Endothelial cell of umbilical vein (primary cell): ENCODE data around the gene SIAE. TPM values are rescaled to one million over a fixed set of nuclear protein-coding genes. Genes with fewer than 3 reads are reported as not detected.

ENCODE experiments used
- BruUV-seq: library from RNA; stranded (reverse); fragments of 400-500 nt; replicated peaks from 2 replicates; lab custom pipeline; 2021; lab: Mats Ljungman, UMichigan
- CTCF ChIA-PET: fragments of 300-600, 350-600 bp; sonication (Branson Sonifier 250); formaldehyde crosslinking; loops from one replicate; lab custom pipeline; 2021; ENCODE audit warnings: antibody characterized with exemption, inconsistent platforms; lab: Charles Lee
- POLR2A ChIA-PET: fragments of 300-600, 350-600 bp; sonication (Branson Sonifier 250); formaldehyde crosslinking; loops from one replicate; lab custom pipeline; 2021; ENCODE audit warnings: antibody characterized with exemption, inconsistent platforms; lab: Charles Lee
- DNase-seq: peaks from one replicate; pipeline ENCODE4 v3.0.0-alpha.2; 2011; ENCODE audit warnings: low read depth, low spot score
- FAIRE-seq: peaks from 2 replicates; lab custom pipeline; 2011; peaks lifted over from hg19 to GRCh38; lab: Jason Lieb, UNC
- H2AFZ ChIP-seq: 2 replicates; pipeline ENCODE4 v1.6.0; 2012; ENCODE audit warnings: low read depth, low read length, control low read depth, inconsistent platforms
- H3K27ac ChIP-seq: 2 replicates; pipeline ENCODE4 v1.5.1; 2011; ENCODE audit warnings: low read depth, mild to moderate bottlenecking, control low read depth, low read length, moderate library complexity; ENCODE audit not compliant: insufficient read depth
- H3K27me3 ChIP-seq, 2 experiments: 2 replicates each; pipeline versions ENCODE4 v1.6.0 to v1.6.1; 2011; ENCODE audit warnings: low read length in 2 of 2, mixed read lengths in 1 of 2; ENCODE audit not compliant: control insufficient read depth in 2 of 2, insufficient read depth in 2 of 2
- H3K36me3 ChIP-seq, 2 experiments: 2 replicates in 1 of 2; 3 replicates in 1 of 2; pipeline ENCODE4 v1.5.1; 2011; ENCODE audit warnings: low read length in 2 of 2, mild to moderate bottlenecking in 1 of 2, moderate library complexity in 1 of 2; ENCODE audit not compliant: control insufficient read depth in 2 of 2, insufficient read depth in 2 of 2; ENCODE audit errors: extremely low read depth in 1 of 2
- H3K4me1 ChIP-seq: 3 replicates; pipeline ENCODE4 v1.5.1; 2011; ENCODE audit warnings: mild to moderate bottlenecking, low read length; ENCODE audit not compliant: control insufficient read depth, insufficient read depth; ENCODE audit errors: extremely low read depth
- H3K4me2 ChIP-seq: 2 replicates; pipeline ENCODE4 v1.6.1; 2011; ENCODE audit warnings: low read length, control low read depth, mixed read lengths; ENCODE audit not compliant: insufficient read depth
- H3K4me3 ChIP-seq, 3 experiments: fragments of 200-600 bp in 1 of 3; sonication (generic), shearing (Covaris generic) in 1 of 3; replicated peaks in 1 of 3; 2 replicates each; pipeline ENCODE4 v1.5.1; 2011 to 2016; ENCODE audit warnings: control low read depth in 3 of 3, low read length in 3 of 3, mild to moderate bottlenecking in 2 of 3, inconsistent platforms in 1 of 3, low read depth in 1 of 3, moderate library complexity in 1 of 3; ENCODE audit not compliant: insufficient read depth in 1 of 3
- H3K79me2 ChIP-seq: 2 replicates; pipeline ENCODE4 v1.6.0; 2012; ENCODE audit warnings: low read length, inconsistent platforms; ENCODE audit not compliant: control insufficient read depth, insufficient read depth
- H3K9ac ChIP-seq: replicated peaks from 2 replicates; pipeline ENCODE3; 2011; ENCODE audit warnings: low read length, control low read depth; ENCODE audit not compliant: insufficient read depth; ENCODE audit errors: extremely low read depth
- H3K9me1 ChIP-seq: replicated peaks from 3 replicates; pipeline ENCODE4 v1.6.0; 2011; ENCODE audit warnings: mild to moderate bottlenecking, low read length; ENCODE audit not compliant: control insufficient read depth, insufficient read depth; ENCODE audit errors: extremely low read depth
- H3K9me3 ChIP-seq: replicated peaks from 2 replicates; pipeline ENCODE4 v1.5.1; 2012; ENCODE audit warnings: low read length, inconsistent platforms; ENCODE audit not compliant: control insufficient read depth, insufficient read depth
- H4K20me1 ChIP-seq: replicated peaks from 2 replicates; pipeline ENCODE3; 2011; ENCODE audit warnings: mild to moderate bottlenecking, low read length; ENCODE audit not compliant: control insufficient read depth, insufficient read depth; ENCODE audit errors: extremely low read depth
- EZH2 ChIP-seq: IDR thresholded peaks from 2 replicates; pipeline ENCODE4 v1.6.1; 2012; ENCODE audit warnings: borderline replicate concordance, low read depth, mild to moderate bottlenecking, moderate library complexity, low read length, inconsistent platforms; ENCODE audit not compliant: severe bottlenecking
- FOS ChIP-seq: IDR thresholded peaks from 2 replicates; pipeline ENCODE4 v1.6.1; 2011; ENCODE audit warnings: mild to moderate bottlenecking, low read length, moderate library complexity, borderline replicate concordance; ENCODE audit not compliant: insufficient read depth
- GATA2 ChIP-seq: IDR thresholded peaks from 2 replicates; pipeline ENCODE4 v1.7.0; 2011; ENCODE audit warnings: low read depth, mild to moderate bottlenecking, moderate library complexity, mixed read lengths, low read length; ENCODE audit not compliant: insufficient read length, insufficient read depth
- JUN ChIP-seq: IDR thresholded peaks from 2 replicates; pipeline ENCODE4 v1.6.1; 2011; ENCODE audit warnings: borderline replicate concordance, low read depth; ENCODE audit not compliant: insufficient read length, insufficient read depth
- MYC ChIP-seq: IDR thresholded peaks from one replicate; pipeline ENCODE4 v1.6.1; 2011; ENCODE audit warnings: mild to moderate bottlenecking, low read depth, low read length
- POLR2A ChIP-seq: IDR thresholded peaks from 2 replicates; pipeline ENCODE4 v1.6.1; 2012; ENCODE audit warnings: low read depth, mild to moderate bottlenecking, control low read depth, low read length
- POLR2AphosphoS5 ChIP-seq: IDR thresholded peaks from 2 replicates; pipeline ENCODE4 v1.6.1; 2012; ENCODE audit warnings: low read depth, mild to moderate bottlenecking, control low read depth, low read length, moderate library complexity; ENCODE audit not compliant: insufficient read depth
- dilution Hi-C: fragments of 300-500 bp; cut with MboI; formaldehyde crosslinking; loops from one replicate; pipeline ENCODE4 v1.15.0; 2019; ENCODE audit warnings: low sequenced_read_pairs; ENCODE audit not compliant: extremely low pct_ligation_motif_present
- intact Hi-C: fragments of 100-400 bp; cut with micrococcal nuclease; formaldehyde crosslinking; loops from one replicate; pipeline ENCODE4 v1.10.0; 2022
- polyA plus RNA-seq, 4 experiments: library from polyadenylated mRNA; depleted of rRNA in 3 of 4; stranded (reverse) in 3 of 4; unstranded in 1 of 4; fragments of >200 nt; gene quantifications; 2 replicates each; pipeline versions ENCODE4 v1.2.1 to v1.2.3, GENCODE V29; 2011 to 2012; ENCODE audit warnings: missing spikeins in 1 of 4
- total RNA-seq: library from RNA; stranded (reverse); gene quantifications from 2 replicates; pipeline ENCODE4 v1.2.3, GENCODE V29; 2021
- TF ChIP-seq, protein P1 (sequence below): IDR thresholded peaks from 2 replicates; pipeline ENCODE4 v1.6.1; 2011; ENCODE audit not compliant: insufficient read depth, insufficient read length
- TF ChIP-seq, protein P2 (sequence below), 2 donors: IDR thresholded peaks; 1 replicate in 1 of 2; 2 replicates in 1 of 2; pipeline ENCODE4 v1.5.1; 2011; ENCODE audit warnings: low read length in 2 of 2, mild to moderate bottlenecking in 2 of 2, moderate library complexity in 2 of 2, control low read depth in 1 of 2, inconsistent platforms in 1 of 2, low read depth in 1 of 2; ENCODE audit not compliant: insufficient read depth in 1 of 2; ENCODE audit errors: extremely low read depth in 1 of 2

SIAE gene
- total and polyA plus RNA-seq, 2 donors (not counting 3 experiments of a cell fraction or from before 2014, with no cell fraction given) = 16.9 to 23.9 TPM

DNA sequence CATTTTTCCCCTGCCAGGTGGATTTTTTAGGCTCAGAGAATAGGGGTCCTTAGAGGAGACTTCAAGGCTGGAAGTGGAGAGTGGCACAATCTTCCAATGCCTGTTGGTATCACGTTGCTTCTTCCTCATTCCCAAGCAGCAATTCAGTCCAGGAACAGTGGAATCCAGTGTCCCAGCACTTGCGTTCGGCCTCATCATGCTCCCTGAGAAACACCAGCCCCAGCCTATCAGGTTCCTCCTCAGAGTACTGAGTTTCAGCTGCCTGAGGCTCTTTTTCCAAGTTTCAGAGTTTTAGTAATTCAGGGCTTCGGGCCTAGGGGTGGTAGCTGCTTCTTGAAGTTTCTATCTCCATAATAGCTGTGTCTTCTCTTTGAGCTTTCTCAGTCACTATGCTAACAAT, 34.3 kb upstream of the SIAE start:
- Histone ChIP-seq H3K4me2 (no peak overlapping the region), H4K20me1 (no peaks in the 10 kb centered on the region), H3K4me1 (no peaks in the 10 kb centered on the region), H3K4me3 (no peak overlapping the region), H3K36me3 (no peaks in the 10 kb centered on the region), H3K9me3 (no peaks in the 10 kb centered on the region), H3K9ac (no peak overlapping the region), H2AFZ (no peak overlapping the region), H3K9me1 (no peaks in the 10 kb centered on the region), H3K27me3 (no peaks in the 10 kb centered on the region), H3K27ac (no peak overlapping the region), H3K79me2 (no peaks in the 10 kb centered on the region)
- no TSS peak for BruUV-seq
- CTCF ChIA-PET = no interaction called here
- DNase-seq (no peak), FAIRE-seq (no peak)
- POLR2A ChIA-PET = no interaction called here
- dilution Hi-C loops = no loop called here
- TF ChIP-seq, protein P1, sequence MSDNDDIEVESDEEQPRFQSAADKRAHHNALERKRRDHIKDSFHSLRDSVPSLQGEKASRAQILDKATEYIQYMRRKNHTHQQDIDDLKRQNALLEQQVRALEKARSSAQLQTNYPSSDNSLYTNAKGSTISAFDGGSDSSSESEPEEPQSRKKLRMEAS = no peak
- no peak for TF ChIP-seq EZH2
- no peak for TF ChIP-seq FOS
- no peak for TF ChIP-seq POLR2AphosphoS5
- no peak for TF ChIP-seq JUN
- no peak for TF ChIP-seq MYC
- TF ChIP-seq, protein P2, sequence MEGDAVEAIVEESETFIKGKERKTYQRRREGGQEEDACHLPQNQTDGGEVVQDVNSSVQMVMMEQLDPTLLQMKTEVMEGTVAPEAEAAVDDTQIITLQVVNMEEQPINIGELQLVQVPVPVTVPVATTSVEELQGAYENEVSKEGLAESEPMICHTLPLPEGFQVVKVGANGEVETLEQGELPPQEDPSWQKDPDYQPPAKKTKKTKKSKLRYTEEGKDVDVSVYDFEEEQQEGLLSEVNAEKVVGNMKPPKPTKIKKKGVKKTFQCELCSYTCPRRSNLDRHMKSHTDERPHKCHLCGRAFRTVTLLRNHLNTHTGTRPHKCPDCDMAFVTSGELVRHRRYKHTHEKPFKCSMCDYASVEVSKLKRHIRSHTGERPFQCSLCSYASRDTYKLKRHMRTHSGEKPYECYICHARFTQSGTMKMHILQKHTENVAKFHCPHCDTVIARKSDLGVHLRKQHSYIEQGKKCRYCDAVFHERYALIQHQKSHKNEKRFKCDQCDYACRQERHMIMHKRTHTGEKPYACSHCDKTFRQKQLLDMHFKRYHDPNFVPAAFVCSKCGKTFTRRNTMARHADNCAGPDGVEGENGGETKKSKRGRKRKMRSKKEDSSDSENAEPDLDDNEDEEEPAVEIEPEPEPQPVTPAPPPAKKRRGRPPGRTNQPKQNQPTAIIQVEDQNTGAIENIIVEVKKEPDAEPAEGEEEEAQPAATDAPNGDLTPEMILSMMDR (IDR thresholded peaks at IDR 0.05; ENCODE audit: extremely low read depth in 1 of 2, insufficient read depth in 1 of 2, low read depth in 1 of 2, low read length in 2 of 2) = no peak
- no peak for TF ChIP-seq GATA2
- no peak for TF ChIP-seq POLR2A
- intact Hi-C loops = no loop called here
